ENCODE measurements around the gene TAAR1. TPM values are rescaled to one million over a fixed set of nuclear protein-coding genes. Genes with fewer than 3 reads are reported as not detected.

Gene TAAR1
- total and polyA plus RNA-seq, 2 donors (not counting 3 experiments of a cell fraction or from before 2014, with no cell fraction given) = not detected

DNA sequence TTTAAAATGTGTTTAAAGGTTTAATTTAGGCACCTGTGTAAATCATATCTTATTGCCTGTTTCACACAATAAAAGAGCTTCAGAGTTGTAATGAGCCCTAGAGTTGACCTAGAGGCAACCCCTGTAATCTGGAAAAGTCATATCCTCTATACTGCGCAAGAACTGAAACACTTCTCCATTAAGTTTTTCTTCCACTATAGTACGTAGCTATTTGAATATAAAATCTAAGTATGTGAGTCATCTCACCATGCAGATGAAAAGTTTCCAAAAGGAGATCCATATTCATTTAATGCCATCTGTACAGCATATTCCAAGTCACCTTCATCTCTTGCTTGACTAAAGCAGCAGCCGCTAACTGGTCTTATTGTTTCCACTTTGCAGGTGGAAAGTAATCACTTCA is 26.0 kb upstream of the TAAR1 start:
- no peak overlapping the region for H3K4me3 ChIP-seq (replicated peaks in 1 of 3; ENCODE audit: insufficient read depth in 1 of 3, low read depth in 1 of 3, low read length in 3 of 3)
- H3K27me3 ChIP-seq (ENCODE audit: control insufficient read depth in 2 of 2, insufficient read depth in 2 of 2, low read length in 2 of 2) = peaks cover 0 to 3% of the 10 kb centered on the region in 2 experiments
- H3K4me1 ChIP-seq (ENCODE audit: control insufficient read depth, extremely low read depth, insufficient read depth, low read length) = no peaks in the 10 kb centered on the region
- DNase-seq (ENCODE audit: low read depth, low spot score) (no peak), FAIRE-seq (no peak)
- no peak overlapping the region for H2AFZ ChIP-seq (ENCODE audit: low read depth, low read length)
- H3K9me1 ChIP-seq (replicated peaks; ENCODE audit: control insufficient read depth, extremely low read depth, insufficient read depth, low read length) = no peaks in the 10 kb centered on the region
- CTCF ChIA-PET = interaction anchor here (0.9 to 1.4 kb wide), 3 partner anchors 15 to 97 kb away, joined by 3 to 5 read pairs (median 4); no protein-coding TSS in a partner anchor
- no peak overlapping the region for H3K27ac ChIP-seq (ENCODE audit: insufficient read depth, low read depth, low read length)
- no peaks in the 10 kb centered on the region for H4K20me1 ChIP-seq (replicated peaks; ENCODE audit: control insufficient read depth, extremely low read depth, insufficient read depth, low read length)
- intact Hi-C loops (cut with micrococcal nuclease) (no loop called here), dilution Hi-C loops (cut with MboI; ENCODE audit: extremely low pct_ligation_motif_present, low sequenced_read_pairs) (no loop called here)
- H3K4me2 ChIP-seq (ENCODE audit: insufficient read depth, low read length) = no peak overlapping the region
- no TSS peak for BruUV-seq (replicated peaks)
- H3K9me3 ChIP-seq (replicated peaks; ENCODE audit: control insufficient read depth, insufficient read depth, low read length) = no peaks in the 10 kb centered on the region
- H3K79me2 ChIP-seq (ENCODE audit: control insufficient read depth, insufficient read depth, low read length) = no peaks in the 10 kb centered on the region
- no peak overlapping the region for H3K9ac ChIP-seq (replicated peaks; ENCODE audit: extremely low read depth, insufficient read depth, low read length)
- no peaks in the 10 kb centered on the region for H3K36me3 ChIP-seq (ENCODE audit: control insufficient read depth in 2 of 2, extremely low read depth in 1 of 2, insufficient read depth in 2 of 2, low read length in 2 of 2)
- POLR2A ChIA-PET = no interaction called here
- TF ChIP-seq MYC (IDR thresholded peaks at IDR 0.05; ENCODE audit: low read depth, low read length) = no peak
- TF ChIP-seq, protein P1, sequence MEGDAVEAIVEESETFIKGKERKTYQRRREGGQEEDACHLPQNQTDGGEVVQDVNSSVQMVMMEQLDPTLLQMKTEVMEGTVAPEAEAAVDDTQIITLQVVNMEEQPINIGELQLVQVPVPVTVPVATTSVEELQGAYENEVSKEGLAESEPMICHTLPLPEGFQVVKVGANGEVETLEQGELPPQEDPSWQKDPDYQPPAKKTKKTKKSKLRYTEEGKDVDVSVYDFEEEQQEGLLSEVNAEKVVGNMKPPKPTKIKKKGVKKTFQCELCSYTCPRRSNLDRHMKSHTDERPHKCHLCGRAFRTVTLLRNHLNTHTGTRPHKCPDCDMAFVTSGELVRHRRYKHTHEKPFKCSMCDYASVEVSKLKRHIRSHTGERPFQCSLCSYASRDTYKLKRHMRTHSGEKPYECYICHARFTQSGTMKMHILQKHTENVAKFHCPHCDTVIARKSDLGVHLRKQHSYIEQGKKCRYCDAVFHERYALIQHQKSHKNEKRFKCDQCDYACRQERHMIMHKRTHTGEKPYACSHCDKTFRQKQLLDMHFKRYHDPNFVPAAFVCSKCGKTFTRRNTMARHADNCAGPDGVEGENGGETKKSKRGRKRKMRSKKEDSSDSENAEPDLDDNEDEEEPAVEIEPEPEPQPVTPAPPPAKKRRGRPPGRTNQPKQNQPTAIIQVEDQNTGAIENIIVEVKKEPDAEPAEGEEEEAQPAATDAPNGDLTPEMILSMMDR (IDR thresholded peaks at IDR 0.05; ENCODE audit: extremely low read depth in 1 of 2, insufficient read depth in 1 of 2, low read depth in 1 of 2, low read length in 2 of 2) = no peak
- no peak for TF ChIP-seq POLR2AphosphoS5 (IDR thresholded peaks at IDR 0.05; ENCODE audit: insufficient read depth, low read depth, low read length)
- TF ChIP-seq JUN (IDR thresholded peaks at IDR 0.05; ENCODE audit: borderline replicate concordance, insufficient read depth, insufficient read length, low read depth) = no peak
- TF ChIP-seq EZH2 (IDR thresholded peaks at IDR 0.05; ENCODE audit: borderline replicate concordance, low read depth, low read length, severe bottlenecking) = no peak
- TF ChIP-seq POLR2A (IDR thresholded peaks at IDR 0.05; ENCODE audit: low read depth, low read length) = no peak
- TF ChIP-seq, protein P2, sequence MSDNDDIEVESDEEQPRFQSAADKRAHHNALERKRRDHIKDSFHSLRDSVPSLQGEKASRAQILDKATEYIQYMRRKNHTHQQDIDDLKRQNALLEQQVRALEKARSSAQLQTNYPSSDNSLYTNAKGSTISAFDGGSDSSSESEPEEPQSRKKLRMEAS (IDR thresholded peaks at IDR 0.05; ENCODE audit: insufficient read depth, insufficient read length) = no peak
- no peak for TF ChIP-seq GATA2 (IDR thresholded peaks at IDR 0.05; ENCODE audit: insufficient read depth, insufficient read length, low read depth, low read length)
- no peak for TF ChIP-seq FOS (IDR thresholded peaks at IDR 0.05; ENCODE audit: borderline replicate concordance, insufficient read depth, low read length)
